OCI-LY3 (cell line): ENCODE results near the gene RACGAP1.

Source experiments
- CTCF ChIP-seq: fragments of 200-600, 300-600 bp; sonication (generic); IDR thresholded peaks from 2 replicates; pipeline ENCODE4 v1.5.1; 2014; ENCODE audit warnings: antibody characterized with exemption, low read length, low read depth
- EZH2phosphoT487 ChIP-seq: fragments of 200-600 bp; shearing (Covaris generic); IDR thresholded peaks from 2 replicates; pipeline ENCODE4 v1.6.1; 2018; ENCODE audit warnings: antibody characterized with exemption, mixed run types, low read depth

GRCh38 chr12:50061171-50061570 lies 35.9 kb upstream of the RACGAP1 start:
- no peak for TF ChIP-seq CTCF
- no peak for TF ChIP-seq EZH2phosphoT487
